OCI-LY7 (cell line): Measurements from ENCODE around the gene PWP2.
"Not testable (repeated sequence)": the region's sequence is repeated elsewhere in the genome, so short reads cannot be mapped to it uniquely, and the experiment has no call there.

Experiments
- CTCF ChIP-seq: fragments of 200-600 bp; sonication (generic); conservative IDR thresholded peaks from 2 replicates; pipeline ENCODE4 v1.5.1; 2014; ENCODE audit warnings: mild to moderate bottlenecking, antibody characterized with exemption, low read length, moderate library complexity, mixed read lengths
- EZH2phosphoT487 ChIP-seq: fragments of 200-600 bp; sonication (generic); IDR thresholded peaks from 2 replicates; pipeline ENCODE4 v1.6.1; 2018; ENCODE audit warnings: low read depth, borderline replicate concordance, mild to moderate bottlenecking, mixed run types, antibody characterized with exemption, low read length, moderate library complexity, mixed read lengths

- TF ChIP-seq CTCF, EZH2phosphoT487: not testable (repeated sequence)
Measured at GRCh38 chr21:44160821-44161220, 53.6 kb downstream of the PWP2 start.
